NB4 (cell line): ENCODE measurements around the gene PPM1F.

Source experiments
- MYC ChIP-seq: IDR thresholded peaks from 2 replicates; pipeline ENCODE4 v1.6.1; 2011; ENCODE audit warnings: low read depth, low read length
- POLR2A ChIP-seq: IDR thresholded peaks from 2 replicates; pipeline ENCODE4 v1.6.1; 2011; ENCODE audit warnings: mild to moderate bottlenecking; ENCODE audit not compliant: insufficient read length; ENCODE audit errors: extremely low read depth
- TF ChIP-seq, protein P1 (sequence below): IDR thresholded peaks from one replicate; pipeline ENCODE4 v1.5.1; 2012; ENCODE audit warnings: low read depth, low read length
- TF ChIP-seq, protein P2 (sequence below): IDR thresholded peaks from 2 replicates; pipeline ENCODE4 v1.6.1; 2011; ENCODE audit warnings: low read depth, low read length

- TF ChIP-seq, protein P1, sequence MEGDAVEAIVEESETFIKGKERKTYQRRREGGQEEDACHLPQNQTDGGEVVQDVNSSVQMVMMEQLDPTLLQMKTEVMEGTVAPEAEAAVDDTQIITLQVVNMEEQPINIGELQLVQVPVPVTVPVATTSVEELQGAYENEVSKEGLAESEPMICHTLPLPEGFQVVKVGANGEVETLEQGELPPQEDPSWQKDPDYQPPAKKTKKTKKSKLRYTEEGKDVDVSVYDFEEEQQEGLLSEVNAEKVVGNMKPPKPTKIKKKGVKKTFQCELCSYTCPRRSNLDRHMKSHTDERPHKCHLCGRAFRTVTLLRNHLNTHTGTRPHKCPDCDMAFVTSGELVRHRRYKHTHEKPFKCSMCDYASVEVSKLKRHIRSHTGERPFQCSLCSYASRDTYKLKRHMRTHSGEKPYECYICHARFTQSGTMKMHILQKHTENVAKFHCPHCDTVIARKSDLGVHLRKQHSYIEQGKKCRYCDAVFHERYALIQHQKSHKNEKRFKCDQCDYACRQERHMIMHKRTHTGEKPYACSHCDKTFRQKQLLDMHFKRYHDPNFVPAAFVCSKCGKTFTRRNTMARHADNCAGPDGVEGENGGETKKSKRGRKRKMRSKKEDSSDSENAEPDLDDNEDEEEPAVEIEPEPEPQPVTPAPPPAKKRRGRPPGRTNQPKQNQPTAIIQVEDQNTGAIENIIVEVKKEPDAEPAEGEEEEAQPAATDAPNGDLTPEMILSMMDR, result no peak
- TF ChIP-seq POLR2A (no peak), MYC (no peak)
- TF ChIP-seq, protein P2, sequence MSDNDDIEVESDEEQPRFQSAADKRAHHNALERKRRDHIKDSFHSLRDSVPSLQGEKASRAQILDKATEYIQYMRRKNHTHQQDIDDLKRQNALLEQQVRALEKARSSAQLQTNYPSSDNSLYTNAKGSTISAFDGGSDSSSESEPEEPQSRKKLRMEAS, result no peak
Measured at GRCh38 chr22:21965762-21966288, 13.2 kb upstream of the PPM1F start.
